Lung (tissue), 12 donors: ENCODE results near the gene PSMG3. TPM values are rescaled to one million over a fixed set of nuclear protein-coding genes. Genes with fewer than 3 reads are reported as not detected.

Source experiments
- ATAC-seq: fragments of 200-7000 bp; cut with Tn5 transposase; one replicate; pipeline ENCODE4 v1.9.1; 2020; ENCODE audit warnings: moderate number of reproducible peaks; ENCODE audit not compliant: insufficient read depth, low FRiP score
- DNase-seq, 3 donors: peaks; one replicate each; pipeline ENCODE4 v3.0.0-alpha.2; 2013 to 2017
- H3K27ac ChIP-seq, 2 donors: one replicate each; pipeline ENCODE4 v1.5.1; 2013; ENCODE audit warnings: mild to moderate bottlenecking in 2 of 2, moderate library complexity in 2 of 2, control low read depth in 1 of 2, inconsistent platforms in 1 of 2, low read depth in 1 of 2, low read length in 1 of 2
- H3K27me3 ChIP-seq, 3 donors: one replicate each; pipeline ENCODE4 v1.5.1; 2013; ENCODE audit warnings: low read length in 2 of 3; ENCODE audit not compliant: control insufficient read depth in 3 of 3, insufficient read depth in 3 of 3
- H3K36me3 ChIP-seq, 4 donors: one replicate each; pipeline ENCODE4 v1.5.1; 2013; ENCODE audit warnings: low read length in 4 of 4, mild to moderate bottlenecking in 1 of 4, moderate library complexity in 1 of 4; ENCODE audit not compliant: control insufficient read depth in 4 of 4, insufficient read depth in 4 of 4
- H3K4me1 ChIP-seq, 5 donors: one replicate each; pipeline ENCODE4 v1.5.1; 2013; ENCODE audit warnings: low read length in 5 of 5, mild to moderate bottlenecking in 2 of 5, moderate library complexity in 1 of 5; ENCODE audit not compliant: control insufficient read depth in 5 of 5, insufficient read depth in 5 of 5
- H3K4me3 ChIP-seq: one replicate; pipeline ENCODE4 v1.5.1; 2013; ENCODE audit warnings: mild to moderate bottlenecking, control low read depth, moderate library complexity
- H3K9ac ChIP-seq, 2 donors: one replicate each; pipeline ENCODE4 v1.5.1; 2013; ENCODE audit warnings: low read length in 2 of 2, control low read depth in 1 of 2; ENCODE audit not compliant: insufficient read depth in 1 of 2
- H3K9me3 ChIP-seq, 4 donors: one replicate each; pipeline ENCODE4 v1.5.1; 2013; ENCODE audit warnings: low read length in 3 of 4, mild to moderate bottlenecking in 1 of 4, moderate library complexity in 1 of 4; ENCODE audit not compliant: control insufficient read depth in 4 of 4, insufficient read depth in 3 of 4
- CTCF ChIP-seq: IDR thresholded peaks from 2 replicates; pipeline ENCODE4 v1.5.1; 2012; ENCODE audit warnings: mild to moderate bottlenecking; ENCODE audit errors: control extremely low read depth, extremely low read depth
- WGBS, 2 donors: extraction: QIAGEN DNeasy Blood & Tissue Kit; methylation state at CpG; one replicate each; pipeline ENCODE4 v1.1.7; 2013; 5-methylcytosine and 5-hydroxymethylcytosine counted together
- polyA plus RNA-seq, 2 donors: library from polyadenylated mRNA; stranded (reverse); fragments of 200-250 nt; gene quantifications; one replicate each; pipeline ENCODE4 v1.2.1, GENCODE V29; 2013
- total RNA-seq, 2 donors: library from RNA; depleted of rRNA in 1 of 2; stranded (reverse); fragments of >200 nt in 1 of 2; gene quantifications; one replicate each; pipeline ENCODE4 v1.2.1, GENCODE V29; 2014 to 2021
- donor health status: control.
- donor health status: control.
- donor health status: Bipolar disorder and iron deficiency.
- donor health status: healthy.
- donor health status: DM: yes; HTN: yes; CAD: no.

The PSMG3 gene
- total and polyA plus RNA-seq, 4 donors = 10.7 to 86.7 (median 41.8) TPM

- Histone ChIP-seq H3K9me3 (no peaks in the 10 kb centered on the region), H3K4me1 (no peaks in the 10 kb centered on the region), H3K4me3 (no peak overlapping the region), H3K36me3 (no peaks in the 10 kb centered on the region), H3K27ac (no peak overlapping the region), H3K9ac (no peak overlapping the region), H3K27me3 (no peaks in the 10 kb centered on the region)
- 29 to 30% methylated on average over 13 to 14 of the region's 14 CpGs for WGBS, 2 donors
- ATAC-seq (peak; percentile 89), DNase-seq (peak; percentile 68 to 73 (median 69))
- peak; percentile 82 for TF ChIP-seq CTCF
Observed at GRCh38 chr7:1579481-1580421, 9.9 kb upstream of the PSMG3 start.

GRCh38 chr7:1578513-1578912, 8.7 kb upstream of the PSMG3 start:
- no peak overlapping the region for H3K4me3 ChIP-seq
- H3K36me3 ChIP-seq = no peaks in the 10 kb centered on the region
- H3K9me3 ChIP-seq = no peaks in the 10 kb centered on the region
- no peak for TF ChIP-seq CTCF
- H3K27ac ChIP-seq = no peak overlapping the region
- ATAC-seq (no peak), DNase-seq (no peak)
- 93 to 96% methylated on average over 6 of the region's 6 CpGs for WGBS, 2 donors
- H3K4me1 ChIP-seq = no peaks in the 10 kb centered on the region
- no peaks in the 10 kb centered on the region for H3K27me3 ChIP-seq
- H3K9ac ChIP-seq = peak overlapping the region in 1 of 2 donors; percentile 76

GRCh38 chr7:1576521-1577253, 6.9 kb upstream of the PSMG3 start:
- WGBS, 2 donors = 75 to 80% methylated on average over 15 of the region's 15 CpGs
- H3K4me1 ChIP-seq = no peaks in the 10 kb centered on the region
- ATAC-seq = no peak
- DNase-seq = no peak
- H3K9me3 ChIP-seq = no peaks in the 10 kb centered on the region
- no peaks in the 10 kb centered on the region for H3K36me3 ChIP-seq
- no peaks in the 10 kb centered on the region for H3K27me3 ChIP-seq
- no peak overlapping the region for H3K27ac ChIP-seq
- no peak for TF ChIP-seq CTCF
- H3K9ac ChIP-seq = no peak overlapping the region
- no peak overlapping the region for H3K4me3 ChIP-seq
